Measurements from ENCODE around the gene PATE2. TPM values are rescaled to one million over a fixed set of nuclear protein-coding genes. Genes with fewer than 3 reads are reported as not detected.

The PATE2 gene
- not detected for total RNA-seq

- H3K9me3 Mint-ChIP-seq = no peaks in the 10 kb centered on the region
- peaks cover 2% of the 10 kb centered on the region for H3K4me1 Mint-ChIP-seq
- H3K27me3 Mint-ChIP-seq = peaks cover 8% of the 10 kb centered on the region
- no peak for DNase-seq
- ATAC-seq (ENCODE audit: low read depth) = no peak
- no peak within 1 kb of the TSS for H3K4me3 Mint-ChIP-seq
- POLR2A ChIA-PET = no interaction called here
- H3K36me3 Mint-ChIP-seq = no peaks in the 10 kb centered on the region
- H3K27ac Mint-ChIP-seq = no peak within 1 kb of the TSS
These were observed at the start of gene PATE2 for GRCh38 chr11:125778728-125779127. Gene PATE2, minus strand, starts transcription at chr11:125778828. Its CDS starts 55 bp downstream, at chr11:125778773.

- no peak for DNase-seq
- no peaks in the 10 kb centered on the region for H3K4me1 Mint-ChIP-seq
- peaks cover 7% of the 10 kb centered on the region for H3K9me3 Mint-ChIP-seq
- H3K36me3 Mint-ChIP-seq = no peaks in the 10 kb centered on the region
- no peak overlapping the region for H3K4me3 Mint-ChIP-seq
- POLR2A ChIA-PET = no interaction called here
- no peaks in the 10 kb centered on the region for H3K27me3 Mint-ChIP-seq
- ATAC-seq (ENCODE audit: low read depth) = no peak
- H3K27ac Mint-ChIP-seq = no peak overlapping the region
These were observed 29.3 kb upstream of the PATE2 start for GRCh38 chr11:125807909-125808308.

GRCh38 chr11:125802387-125802786 lies 23.8 kb upstream of the PATE2 start:
- Mint-ChIP-seq H3K4me1 (no peaks in the 10 kb centered on the region), H3K36me3 (peaks cover 2% of the 10 kb centered on the region), H3K27ac (no peak overlapping the region), H3K9me3 (peaks cover 18% of the 10 kb centered on the region), H3K4me3 (no peak overlapping the region), H3K27me3 (no peaks in the 10 kb centered on the region)
- POLR2A ChIA-PET = no interaction called here
- no peak for ATAC-seq (ENCODE audit: low read depth)
- no peak for DNase-seq

GRCh38 chr11:125799808-125800207 lies 21.2 kb upstream of the PATE2 start:
- Mint-ChIP-seq H3K9me3 (peaks cover 18% of the 10 kb centered on the region), H3K27ac (no peak overlapping the region), H3K4me3 (no peak overlapping the region), H3K36me3 (peaks cover 2% of the 10 kb centered on the region), H3K27me3 (peaks cover 2% of the 10 kb centered on the region), H3K4me1 (no peaks in the 10 kb centered on the region)
- ATAC-seq (ENCODE audit: low read depth) (no peak), DNase-seq (no peak)
- POLR2A ChIA-PET = no interaction called here

GRCh38 chr11:125797641-125798040 lies 19.0 kb upstream of the PATE2 start:
- no peak overlapping the region for H3K4me3 Mint-ChIP-seq
- H3K9me3 Mint-ChIP-seq = peaks cover 11% of the 10 kb centered on the region
- H3K36me3 Mint-ChIP-seq = peaks cover 2% of the 10 kb centered on the region
- H3K27ac Mint-ChIP-seq = no peak overlapping the region
- ATAC-seq (ENCODE audit: low read depth) (no peak), DNase-seq (no peak)
- H3K27me3 Mint-ChIP-seq = peaks cover 2% of the 10 kb centered on the region
- H3K4me1 Mint-ChIP-seq = no peaks in the 10 kb centered on the region
- POLR2A ChIA-PET = no interaction called here

GRCh38 chr11:125790825-125791224 lies 12.2 kb upstream of the PATE2 start:
- ATAC-seq (ENCODE audit: low read depth) = no peak
- H3K27me3 Mint-ChIP-seq = peaks cover 4% of the 10 kb centered on the region
- H3K9me3 Mint-ChIP-seq = no peaks in the 10 kb centered on the region
- no peaks in the 10 kb centered on the region for H3K4me1 Mint-ChIP-seq
- no peak overlapping the region for H3K4me3 Mint-ChIP-seq
- DNase-seq = no peak
- POLR2A ChIA-PET = no interaction called here
- no peak overlapping the region for H3K27ac Mint-ChIP-seq
- H3K36me3 Mint-ChIP-seq = no peaks in the 10 kb centered on the region

- Mint-ChIP-seq H3K4me3 (no peak within 1 kb of the TSS), H3K27me3 (peaks cover 2% of the 10 kb centered on the region), H3K9me3 (no peaks in the 10 kb centered on the region), H3K27ac (no peak within 1 kb of the TSS), H3K4me1 (no peaks in the 10 kb centered on the region), H3K36me3 (no peaks in the 10 kb centered on the region)
- DNase-seq (no peak), ATAC-seq (ENCODE audit: low read depth) (no peak)
- POLR2A ChIA-PET = no interaction called here
These were observed 9.2 kb upstream of the PATE2 start, which contains the start of gene PATE3 for GRCh38 chr11:125787827-125788226. Gene PATE3, plus strand, starts transcription at chr11:125788127. Its CDS starts 25 bp downstream, at chr11:125788152.

- no peak overlapping the region for H3K27ac Mint-ChIP-seq
- H3K4me3 Mint-ChIP-seq = no peak overlapping the region
- no peaks in the 10 kb centered on the region for H3K9me3 Mint-ChIP-seq
- POLR2A ChIA-PET = no interaction called here
- no peaks in the 10 kb centered on the region for H3K36me3 Mint-ChIP-seq
- DNase-seq (no peak), ATAC-seq (ENCODE audit: low read depth) (no peak)
- H3K27me3 Mint-ChIP-seq = peaks cover 5% of the 10 kb centered on the region
- no peaks in the 10 kb centered on the region for H3K4me1 Mint-ChIP-seq
These were observed 6.0 kb upstream of the PATE2 start for GRCh38 chr11:125784678-125785077.

DNA sequence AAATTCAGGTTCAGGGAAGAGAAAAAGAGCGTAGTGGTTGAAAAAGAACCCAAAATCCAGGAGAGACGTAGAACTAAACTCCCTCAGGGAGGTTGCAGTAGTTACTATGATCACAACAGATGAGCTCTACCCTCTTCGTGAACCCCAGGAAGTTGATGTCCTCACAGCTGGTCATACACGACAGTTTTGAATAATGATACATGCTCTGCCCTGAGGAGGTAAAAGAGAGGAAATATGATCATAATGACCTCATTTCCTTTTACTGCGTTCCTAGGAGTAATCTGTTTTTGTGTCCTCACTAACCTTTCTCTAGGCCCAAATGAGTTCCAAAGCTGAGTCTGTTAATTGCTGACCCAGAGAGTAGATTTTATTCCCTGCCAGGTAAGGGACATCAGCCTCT lies 1.3 kb downstream of the PATE2 start:
- Mint-ChIP-seq H3K27ac (no peak overlapping the region), H3K4me3 (no peak overlapping the region), H3K36me3 (no peaks in the 10 kb centered on the region), H3K9me3 (no peaks in the 10 kb centered on the region), H3K4me1 (peaks cover 2% of the 10 kb centered on the region), H3K27me3 (peaks cover 8% of the 10 kb centered on the region)
- POLR2A ChIA-PET = no interaction called here
- no peak for DNase-seq
- ATAC-seq (ENCODE audit: low read depth) = no peak

DNA sequence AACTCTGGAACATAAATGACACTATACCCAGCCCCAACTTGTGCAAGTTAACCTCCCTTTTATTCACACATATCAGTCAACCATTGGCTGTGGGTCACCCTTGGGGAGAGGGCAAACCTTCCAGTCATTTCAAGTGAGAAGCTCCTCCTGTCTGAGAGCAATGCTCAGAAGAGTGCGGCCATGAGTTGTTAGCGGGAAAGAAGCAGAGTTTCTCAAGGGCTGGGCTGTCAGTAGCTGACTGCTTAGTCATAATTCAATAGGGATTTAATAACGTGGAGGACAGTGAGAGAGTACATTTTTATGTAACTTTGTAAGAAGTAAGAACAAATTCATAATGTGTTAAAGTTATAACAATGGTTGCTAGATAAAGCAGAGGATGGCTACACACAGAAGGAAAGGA lies 5.1 kb downstream of the PATE2 start:
- Mint-ChIP-seq H3K27me3 (peaks cover 5% of the 10 kb centered on the region), H3K4me1 (peaks cover 2% of the 10 kb centered on the region), H3K4me3 (no peak overlapping the region), H3K27ac (no peak overlapping the region), H3K9me3 (no peaks in the 10 kb centered on the region), H3K36me3 (no peaks in the 10 kb centered on the region)
- POLR2A ChIA-PET = no interaction called here
- ATAC-seq (ENCODE audit: low read depth) (no peak), DNase-seq (no peak)

GRCh38 chr11:125772834-125773505 lies 5.7 kb downstream of the PATE2 start:
- DNase-seq (no peak), ATAC-seq (ENCODE audit: low read depth) (no peak)
- peaks cover 2% of the 10 kb centered on the region for H3K4me1 Mint-ChIP-seq
- H3K27ac Mint-ChIP-seq = no peak overlapping the region
- POLR2A ChIA-PET = no interaction called here
- peaks cover 7% of the 10 kb centered on the region for H3K27me3 Mint-ChIP-seq
- no peaks in the 10 kb centered on the region for H3K9me3 Mint-ChIP-seq
- H3K4me3 Mint-ChIP-seq = no peak overlapping the region
- H3K36me3 Mint-ChIP-seq = no peaks in the 10 kb centered on the region

- Mint-ChIP-seq H3K36me3 (no peaks in the 10 kb centered on the region), H3K4me3 (no peak overlapping the region), H3K9me3 (no peaks in the 10 kb centered on the region), H3K4me1 (no peaks in the 10 kb centered on the region), H3K27ac (no peak overlapping the region), H3K27me3 (peaks cover 12% of the 10 kb centered on the region)
- DNase-seq (no peak), ATAC-seq (ENCODE audit: low read depth) (no peak)
- POLR2A ChIA-PET = no interaction called here
These were observed 8.0 kb downstream of the PATE2 start for GRCh38 chr11:125770583-125770982.

GRCh38 chr11:125768336-125769046 lies 10.1 kb downstream of the PATE2 start:
- H3K27me3 Mint-ChIP-seq = peaks cover 15% of the 10 kb centered on the region
- H3K36me3 Mint-ChIP-seq = no peaks in the 10 kb centered on the region
- ATAC-seq (ENCODE audit: low read depth) (no peak), DNase-seq (no peak)
- no peaks in the 10 kb centered on the region for H3K4me1 Mint-ChIP-seq
- H3K9me3 Mint-ChIP-seq = no peaks in the 10 kb centered on the region
- no peak overlapping the region for H3K27ac Mint-ChIP-seq
- H3K4me3 Mint-ChIP-seq = no peak overlapping the region
- POLR2A ChIA-PET = no interaction called here

DNA sequence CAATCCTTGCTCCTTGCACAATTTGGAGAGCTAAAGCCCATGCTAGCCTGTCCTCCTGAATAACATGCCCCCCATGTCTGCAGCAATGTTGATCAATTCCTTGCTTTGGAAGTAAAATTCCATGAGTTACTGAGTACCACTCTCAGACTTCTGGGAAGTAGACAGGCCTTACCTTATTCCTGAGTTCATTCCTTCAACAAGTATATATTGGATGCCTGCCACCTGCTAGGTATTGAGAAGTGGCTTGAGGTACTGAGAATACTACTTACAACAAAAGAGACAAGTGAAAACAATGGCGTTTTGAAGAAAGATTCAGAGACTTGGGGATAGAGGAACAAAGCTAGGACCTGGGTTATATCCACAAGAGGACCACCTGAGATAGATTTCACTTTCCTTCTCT lies 12.4 kb downstream of the PATE2 start:
- Mint-ChIP-seq H3K36me3 (no peaks in the 10 kb centered on the region), H3K4me1 (no peaks in the 10 kb centered on the region), H3K27me3 (peaks cover 18% of the 10 kb centered on the region), H3K4me3 (no peak overlapping the region), H3K9me3 (no peaks in the 10 kb centered on the region), H3K27ac (no peak overlapping the region)
- no peak for ATAC-seq (ENCODE audit: low read depth)
- POLR2A ChIA-PET = no interaction called here
- no peak for DNase-seq
